ENCODE data around the gene DGUOK.
"Not testable (repeated sequence)": the region's sequence is repeated elsewhere in the genome, so short reads cannot be mapped to it uniquely, and the experiment has no call there.

Gene DGUOK

DNA sequence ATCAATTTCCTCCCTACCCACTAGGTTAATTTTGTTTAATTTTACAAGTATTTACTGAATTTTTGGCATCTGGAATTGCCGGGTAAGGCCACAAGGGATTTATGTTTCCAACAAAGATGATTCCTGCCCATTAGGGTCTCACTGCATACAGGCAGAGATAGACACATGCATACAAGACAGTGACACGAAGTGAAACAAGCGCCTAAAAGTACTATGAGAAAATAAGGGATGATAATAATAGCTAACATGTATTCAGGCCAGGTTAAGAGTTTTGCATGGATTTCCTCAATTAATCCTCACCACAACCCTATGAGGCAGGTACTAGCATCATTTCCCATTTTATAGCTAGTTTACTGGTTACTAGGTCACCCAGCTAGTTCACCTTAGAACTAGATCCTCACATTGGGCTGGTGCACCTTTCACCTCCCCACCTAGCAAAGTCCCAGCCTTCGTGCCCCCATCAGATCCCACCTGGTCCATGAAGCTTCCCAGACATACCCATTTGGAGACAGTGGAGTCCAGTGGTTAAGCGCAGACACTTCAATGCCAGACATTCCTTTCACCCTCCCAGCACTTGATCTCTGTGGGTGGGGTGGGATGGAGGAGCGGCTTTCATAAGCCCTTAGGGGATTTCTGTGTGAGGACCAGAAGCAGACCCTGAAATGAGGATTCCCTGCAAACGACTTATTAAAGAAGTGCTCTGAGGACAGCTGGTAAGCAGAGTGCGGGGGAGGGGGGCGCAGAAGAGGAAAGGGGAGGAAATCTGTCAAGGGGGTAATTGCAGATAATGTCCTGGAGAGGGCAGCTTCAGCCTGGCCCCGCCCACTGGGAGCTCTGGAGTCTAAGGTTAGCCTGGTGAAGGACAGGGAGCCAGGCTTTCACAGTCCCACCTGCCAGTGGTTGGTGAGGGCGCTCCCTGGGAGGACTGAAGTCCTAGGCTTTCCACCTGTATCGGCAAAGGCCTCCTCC is 5.8 kb upstream of the DGUOK start:
- DNase-seq (ENCODE audit: low read depth, low spot score), result peak; percentile 33

DNA sequence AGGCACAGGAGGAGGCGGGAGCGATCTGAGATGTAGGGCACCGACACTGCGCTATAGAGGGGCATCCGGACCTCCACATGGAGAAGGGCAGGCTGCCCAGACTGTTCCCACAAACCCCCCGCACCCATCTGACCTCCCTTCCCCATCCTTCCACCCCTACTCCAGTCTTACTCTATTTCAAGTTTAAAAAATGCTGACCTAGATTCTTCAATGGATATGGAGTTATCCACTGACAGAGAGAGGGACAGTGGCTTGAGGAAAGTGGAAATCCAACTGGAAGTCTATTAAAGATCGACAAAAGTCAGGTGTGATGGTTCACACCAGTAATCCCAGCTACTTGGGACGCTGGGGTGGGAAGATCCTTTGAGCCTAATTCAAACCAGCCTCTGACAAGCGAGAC is 5.1 kb upstream of the DGUOK start:
- DNase-seq (ENCODE audit: low read depth, low spot score), result no peak

DNA sequence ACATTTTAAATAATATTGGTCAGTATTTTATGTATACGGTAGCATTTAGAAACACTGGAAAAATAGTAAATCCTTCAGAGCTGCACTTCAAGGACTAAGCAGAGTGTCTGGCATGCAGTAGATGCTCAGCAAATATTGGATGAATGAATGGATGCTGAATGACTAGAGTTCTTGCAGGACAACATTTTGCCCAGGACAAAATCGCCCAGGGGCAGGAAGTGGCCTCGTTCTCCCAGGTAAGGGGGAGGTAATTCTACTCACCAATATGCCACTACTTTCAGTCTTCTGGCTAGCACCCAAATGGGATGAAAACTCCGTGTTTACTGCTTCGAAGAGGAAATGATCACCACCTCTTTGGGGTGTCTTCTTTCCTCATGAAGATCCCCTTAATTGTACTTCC is 4.0 kb upstream of the DGUOK start:
- DNase-seq (ENCODE audit: low read depth, low spot score), result no peak

DNA sequence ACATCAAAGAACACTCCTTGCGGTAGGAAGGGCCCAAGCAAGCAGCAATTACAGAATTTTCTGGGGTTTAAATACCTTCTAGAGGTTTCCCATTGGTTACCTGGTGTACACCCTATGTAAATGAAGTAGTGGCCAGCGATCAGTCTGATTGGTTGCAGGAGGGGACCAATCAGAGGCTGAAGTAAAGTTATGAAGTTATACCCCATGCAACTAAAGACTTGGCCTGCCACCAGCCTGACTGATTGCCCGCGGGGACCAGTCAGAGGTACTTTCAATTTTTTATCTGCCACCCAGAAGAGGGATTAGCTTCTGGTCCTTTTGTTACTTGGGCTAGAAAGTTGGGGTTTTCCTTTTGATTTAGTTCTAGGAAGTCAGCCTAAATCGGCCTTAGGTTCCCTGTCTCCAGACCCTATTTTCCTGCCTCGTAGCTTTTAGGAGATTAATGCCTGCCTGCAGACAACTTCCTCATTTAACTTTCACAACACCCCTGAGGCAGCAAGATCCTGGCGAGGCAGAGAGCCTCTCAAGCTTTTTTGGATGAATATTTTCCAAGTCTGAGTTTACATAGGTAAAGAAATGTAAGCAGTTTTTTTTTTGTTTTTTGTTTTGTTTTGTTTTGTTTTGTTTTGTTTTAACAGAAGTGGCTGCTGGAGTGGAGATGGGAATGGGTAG is 1.5 kb upstream of the DGUOK start:
- no peak for DNase-seq (ENCODE audit: low read depth, low spot score)

DNA sequence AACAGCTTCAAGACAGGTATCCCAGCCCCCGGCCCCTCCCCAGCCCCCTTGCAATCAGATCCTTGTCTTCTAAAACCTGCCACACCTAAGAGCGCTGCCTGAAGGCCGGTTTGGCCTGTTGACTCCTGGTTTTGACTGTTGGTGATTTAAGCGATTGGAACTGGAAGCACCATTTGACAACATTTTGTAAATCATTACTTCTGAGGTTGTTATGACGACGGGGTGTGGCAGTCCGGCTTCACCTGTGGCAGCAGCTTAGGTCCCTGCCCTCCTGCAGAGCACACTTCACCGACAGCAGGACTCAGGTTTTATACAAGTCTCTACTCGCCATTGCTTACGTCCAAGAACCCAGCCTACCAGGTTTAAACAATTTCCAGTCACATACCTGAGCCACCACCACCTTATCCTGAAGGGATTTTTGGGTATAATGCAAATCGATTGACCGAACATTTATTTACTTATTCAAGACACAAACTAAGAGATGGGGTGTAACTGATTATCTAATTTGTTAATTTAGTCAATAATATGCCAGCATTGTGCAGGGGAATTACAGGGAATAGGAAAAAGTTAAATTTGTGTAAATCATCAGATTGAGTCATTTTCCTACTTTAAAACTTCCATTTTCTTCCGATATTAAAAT is 707 bp upstream of the DGUOK start:
- no peak for DNase-seq (ENCODE audit: low read depth, low spot score)

DNA sequence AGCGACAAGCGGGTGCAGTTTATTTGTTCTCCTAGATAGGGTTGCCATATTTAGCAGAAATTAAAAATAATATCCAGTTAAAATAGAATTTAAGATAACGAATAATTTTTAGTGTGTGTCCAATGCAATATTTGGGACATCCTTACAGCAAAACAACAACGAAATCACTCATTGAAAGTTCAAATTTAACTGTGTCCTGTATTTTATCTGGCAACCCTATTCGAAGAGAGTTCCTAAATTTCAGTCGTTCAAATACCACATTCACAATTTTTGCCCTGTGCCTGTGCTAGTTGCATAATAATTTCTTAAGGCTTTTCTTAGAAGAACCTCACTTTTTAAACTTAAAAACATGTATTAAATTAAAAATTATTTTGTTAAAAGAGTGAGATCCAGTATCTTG is 664 bp downstream of the DGUOK start:
- DNase-seq (ENCODE audit: low read depth, low spot score), result no peak

DNA sequence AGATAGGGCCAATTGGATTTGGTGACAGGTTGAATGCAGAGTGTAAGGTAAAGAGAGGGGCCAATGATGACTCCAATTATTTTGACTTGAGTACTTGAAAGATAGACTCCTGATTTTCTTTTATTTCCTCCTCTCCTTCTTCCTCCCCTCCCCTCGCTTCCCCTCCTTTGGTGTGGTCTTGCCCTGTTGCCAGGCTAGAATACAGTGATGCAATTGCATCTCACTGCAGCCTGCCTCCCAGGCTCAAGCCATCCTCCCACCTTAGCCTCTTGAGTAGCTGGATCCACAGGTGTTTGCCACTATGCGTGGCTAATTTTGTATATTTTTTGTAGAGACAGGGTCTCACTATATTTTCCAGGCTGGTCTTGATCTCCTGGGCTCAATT is 2.3 kb downstream of the DGUOK start:
- DNase-seq (ENCODE audit: low read depth, low spot score), result no peak

DNA sequence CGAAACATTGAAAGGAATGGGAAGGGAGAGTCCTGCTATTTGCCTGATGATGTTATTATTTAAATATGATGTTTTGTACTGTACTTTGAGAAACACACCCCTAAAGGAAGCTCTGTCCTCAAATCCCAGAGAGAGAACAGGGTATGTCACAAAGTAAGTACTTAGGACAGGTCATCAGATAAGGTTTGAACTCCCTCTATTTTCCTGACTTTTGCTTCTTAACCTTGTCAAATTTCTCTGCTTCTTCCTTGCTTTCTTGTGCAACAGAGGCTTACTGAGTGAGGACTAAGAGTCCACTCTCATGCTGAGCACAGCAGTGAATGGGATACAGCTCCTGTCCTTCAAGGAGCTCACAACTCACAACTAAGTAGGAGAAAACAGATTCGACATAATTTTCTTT is 3.7 kb downstream of the DGUOK start:
- no peak for DNase-seq (ENCODE audit: low read depth, low spot score)

DNA sequence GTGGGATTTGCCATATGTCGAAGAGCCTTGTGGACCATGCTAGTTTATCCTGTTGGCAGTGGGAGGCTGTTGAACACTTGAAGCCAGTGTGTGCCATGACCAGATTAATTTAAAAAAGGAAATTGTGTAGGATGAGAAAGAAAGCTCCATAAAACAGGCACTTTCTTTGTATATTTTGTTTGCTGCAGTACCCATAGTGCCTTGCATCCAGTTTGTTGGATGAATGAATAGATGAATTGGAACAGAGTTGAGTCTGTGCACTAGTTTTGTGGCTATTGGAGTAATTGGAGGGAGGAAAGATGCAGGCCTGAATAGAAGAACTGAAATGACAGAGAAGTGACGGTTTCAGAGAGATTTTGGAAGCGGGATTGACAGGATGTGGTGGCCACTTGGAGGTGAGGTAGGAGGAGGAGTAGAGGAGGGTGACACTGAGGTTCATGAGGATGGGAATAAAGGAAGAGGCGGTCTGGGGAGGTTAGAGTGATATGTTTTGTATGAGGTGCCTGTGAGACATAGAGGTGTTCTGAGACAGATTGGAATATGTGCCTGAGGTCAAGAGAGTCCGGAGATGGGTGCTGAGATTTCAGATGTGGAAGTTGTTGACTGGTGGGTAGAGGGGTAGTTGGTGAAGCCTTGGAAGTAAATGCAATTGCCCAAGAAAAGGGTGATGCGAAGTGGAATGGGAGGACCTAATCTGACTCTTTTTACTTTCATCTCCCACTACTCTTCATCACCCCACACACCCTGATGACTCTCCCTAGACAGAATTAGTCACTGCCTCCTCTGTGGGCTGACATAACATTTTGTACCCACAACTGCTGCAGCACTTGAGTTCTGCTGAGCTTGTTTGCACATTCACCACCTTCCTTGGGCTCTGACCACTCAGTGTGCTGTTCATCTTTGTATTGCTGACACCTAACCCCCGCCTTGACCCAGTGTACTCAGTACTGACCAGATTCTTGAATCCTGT is 5.1 kb downstream of the DGUOK start:
- peak; percentile 61 for DNase-seq (ENCODE audit: low read depth, low spot score)

DNA sequence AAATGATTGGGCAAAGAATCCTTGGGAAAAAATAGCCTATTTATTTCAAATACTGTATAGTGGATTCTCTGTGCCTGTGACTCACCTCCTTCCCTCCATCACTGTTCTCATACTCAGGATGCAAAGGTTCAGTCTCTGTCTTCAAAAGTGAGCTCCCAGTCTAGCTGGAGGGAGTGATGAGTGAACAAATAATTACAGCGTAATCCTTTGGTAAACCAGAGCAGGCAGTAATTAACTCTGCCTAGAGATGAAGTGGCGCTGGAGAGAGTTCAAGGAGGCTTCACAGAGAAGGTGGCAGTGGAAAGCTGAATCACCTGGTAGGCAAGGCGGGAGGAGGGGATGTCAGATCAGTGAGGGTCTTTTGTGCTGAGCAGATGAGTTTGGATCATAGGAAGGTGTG is 6.5 kb downstream of the DGUOK start:
- DNase-seq (ENCODE audit: low read depth, low spot score), result peak; percentile 25

DNA sequence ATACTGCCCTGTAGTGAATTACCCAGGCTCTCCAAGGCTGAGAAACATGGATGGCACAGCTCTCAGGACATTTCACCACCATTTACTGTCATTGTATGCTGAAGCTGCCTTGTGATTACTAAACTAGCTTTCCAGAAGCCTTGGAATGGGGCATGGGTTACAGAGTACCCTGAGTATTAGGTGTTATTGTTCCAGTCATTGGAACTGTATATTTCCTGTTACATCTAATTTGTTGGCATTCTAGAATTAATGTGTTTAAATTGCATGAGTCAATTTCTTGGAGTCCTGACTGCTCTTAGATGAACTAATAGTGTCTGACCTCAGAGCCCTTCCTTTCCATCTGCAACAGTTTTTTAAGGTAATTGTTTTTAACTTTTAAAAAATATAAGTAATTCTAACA is 9.0 kb downstream of the DGUOK start:
- DNase-seq (ENCODE audit: low read depth, low spot score), result no peak

DNA sequence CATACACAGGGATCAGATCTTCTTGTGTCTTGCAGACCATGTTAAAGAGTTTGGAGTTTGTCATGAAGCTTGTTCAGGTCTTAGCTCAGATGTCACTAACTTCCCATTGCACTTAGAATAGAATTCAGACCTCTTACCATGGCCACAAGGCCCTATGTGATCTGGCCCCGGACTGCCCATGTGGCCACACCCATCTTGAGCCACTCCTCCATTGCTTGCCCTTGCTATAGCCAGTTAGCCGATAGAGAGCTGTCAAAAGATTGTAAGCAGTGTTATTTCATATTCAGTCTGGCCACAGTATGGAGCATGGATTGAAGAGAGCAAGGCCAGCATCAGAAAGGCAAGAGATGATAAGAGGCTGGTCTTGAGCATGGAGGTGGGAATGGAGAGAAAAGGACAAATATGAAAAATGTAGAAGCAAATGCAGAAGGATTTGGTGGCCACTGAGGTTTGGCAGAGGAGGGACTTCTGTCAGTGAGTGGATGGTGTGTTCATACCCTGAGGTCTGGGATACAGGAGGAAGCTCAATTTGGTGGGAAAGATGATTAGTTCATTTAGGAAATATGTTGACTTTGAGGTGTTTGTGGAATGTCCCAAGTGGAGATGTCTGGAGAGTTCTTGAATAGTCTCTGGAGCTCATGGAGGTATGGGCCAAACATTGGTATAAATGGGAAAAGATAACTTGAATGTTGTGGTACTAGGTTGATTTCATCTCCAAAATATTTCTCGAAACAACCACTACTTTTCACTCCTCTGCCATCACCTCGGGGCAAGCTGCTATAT is 10.6 kb downstream of the DGUOK start:
- peak; percentile 63 for DNase-seq (ENCODE audit: low read depth, low spot score)

DNA sequence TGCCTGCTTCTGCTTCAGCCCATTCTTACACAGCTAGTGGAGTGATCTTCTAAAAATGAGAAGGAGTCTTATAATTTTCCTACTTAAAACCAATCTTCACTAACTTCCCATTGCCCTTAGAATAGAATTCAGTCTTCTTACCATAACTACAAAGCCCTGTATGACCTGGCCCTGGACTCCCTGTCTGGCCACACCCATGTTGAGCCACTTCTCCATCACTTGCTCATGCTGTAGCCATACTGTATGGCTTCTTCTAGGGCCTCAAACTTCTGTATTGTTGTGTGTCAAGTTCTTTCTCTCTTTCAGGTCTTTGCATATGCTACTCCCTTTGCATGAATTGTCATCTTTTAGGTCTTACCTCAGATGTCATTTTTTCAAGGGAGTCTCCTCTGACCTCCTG is 11.2 kb downstream of the DGUOK start:
- no peak for DNase-seq (ENCODE audit: low read depth, low spot score)

DNA sequence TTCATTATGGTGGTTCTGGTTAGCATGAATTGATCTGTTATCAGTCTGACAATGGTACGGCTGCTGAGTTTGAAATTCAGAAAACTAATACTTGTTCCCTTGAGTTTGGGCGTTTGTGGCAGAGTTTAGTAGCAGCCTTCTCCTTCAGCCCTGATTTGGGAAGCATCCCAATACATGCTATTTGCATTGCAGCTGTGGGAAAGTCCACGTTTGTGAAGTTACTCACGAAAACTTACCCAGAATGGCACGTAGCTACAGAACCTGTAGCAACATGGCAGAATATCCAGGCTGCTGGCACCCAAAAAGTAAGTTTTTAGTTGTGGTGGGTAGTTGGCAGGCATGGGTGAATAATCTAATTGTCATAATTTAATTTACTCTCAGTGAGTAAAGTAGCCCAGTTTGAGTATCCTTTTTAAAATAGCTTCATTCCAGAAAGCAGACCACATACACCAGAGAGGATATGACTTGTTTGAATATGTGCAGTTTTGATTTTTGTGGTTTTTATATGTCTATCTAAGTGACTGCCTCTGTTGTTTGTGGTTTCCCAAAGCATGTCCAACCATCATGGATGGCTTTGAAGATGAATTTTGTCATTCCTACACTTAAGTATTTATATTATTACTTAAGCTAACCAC is 12.2 kb downstream of the DGUOK start:
- DNase-seq (ENCODE audit: low read depth, low spot score), result peak; percentile 56

DNA sequence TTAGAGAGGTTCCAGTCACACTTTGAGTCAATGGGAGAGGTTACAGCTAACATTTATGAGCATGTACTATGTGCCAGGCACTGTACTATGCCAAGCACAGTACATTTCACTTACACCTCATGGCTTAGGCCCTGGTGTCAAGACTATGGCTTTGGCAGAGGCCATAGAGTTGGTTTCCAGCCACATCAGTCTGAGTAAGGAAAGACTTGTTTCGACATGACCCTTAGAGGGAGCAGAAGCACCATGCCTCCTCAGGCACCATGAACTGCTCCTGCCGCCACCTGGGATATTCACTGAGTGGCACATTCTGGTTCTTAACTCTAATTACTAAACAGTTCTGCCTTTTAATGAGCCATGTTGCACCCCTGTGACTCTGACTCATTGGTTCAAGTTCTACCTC is 12.7 kb downstream of the DGUOK start:
- DNase-seq (ENCODE audit: low read depth, low spot score), result peak; percentile 62

DNA sequence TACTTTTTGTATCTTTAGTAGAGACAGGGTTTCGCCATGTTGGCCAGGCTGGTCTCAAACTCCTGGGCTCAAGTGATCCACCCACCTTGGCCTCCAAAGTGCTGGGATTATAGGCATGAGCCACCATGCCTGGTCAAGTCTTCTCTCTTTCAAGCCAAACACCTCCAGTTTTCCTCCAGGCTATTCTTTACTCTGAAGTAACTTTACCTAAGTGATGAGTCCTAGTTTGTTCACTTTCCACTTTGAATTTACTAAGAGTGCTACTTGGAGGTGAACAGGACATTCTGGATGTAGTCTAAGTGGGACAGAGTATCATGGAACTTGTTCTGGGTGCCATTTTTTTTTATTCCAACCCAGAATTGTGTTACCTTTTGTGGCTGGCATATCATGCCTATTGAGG is 13.4 kb downstream of the DGUOK start:
- DNase-seq (ENCODE audit: low read depth, low spot score), result not testable (repeated sequence)

DNA sequence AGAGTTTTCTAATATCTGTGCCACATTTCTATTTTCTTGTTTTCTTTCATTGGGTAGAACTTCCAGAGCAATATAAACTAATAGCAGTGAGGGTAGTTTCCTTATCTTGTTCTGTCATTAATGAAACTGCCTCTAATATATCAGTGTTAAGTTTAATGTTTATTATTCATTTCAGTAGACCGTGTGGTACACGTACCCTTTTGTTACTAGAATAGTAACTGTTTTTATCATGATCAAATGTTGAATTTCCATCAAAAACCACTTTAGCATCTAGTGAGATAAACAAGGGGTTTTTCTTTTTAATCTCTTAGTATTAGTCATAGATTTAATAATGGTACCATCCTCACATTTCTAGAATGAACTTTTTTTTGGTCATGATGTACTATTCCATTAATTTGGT is 16.0 kb downstream of the DGUOK start:
- DNase-seq (ENCODE audit: low read depth, low spot score), result no peak

DNA sequence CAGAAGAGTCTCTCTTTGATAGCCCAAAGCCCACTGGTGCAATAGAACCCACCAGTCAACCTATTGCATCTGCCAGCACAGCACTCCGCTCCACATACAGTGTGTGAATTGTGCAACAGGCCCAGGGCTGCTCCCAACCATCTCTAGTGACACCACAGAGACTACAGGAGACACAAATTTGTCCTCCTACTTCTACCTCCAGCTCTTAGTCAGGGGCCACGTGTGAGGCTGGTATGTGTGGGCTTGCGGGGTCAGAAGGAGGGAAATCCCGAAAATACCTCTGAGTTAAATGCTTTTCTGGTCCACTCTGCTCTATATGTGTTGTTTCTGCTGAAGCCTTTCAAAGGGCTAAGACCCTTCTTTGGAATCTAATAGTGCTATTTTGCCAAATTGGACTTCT is 18.0 kb downstream of the DGUOK start:
- DNase-seq (ENCODE audit: low read depth, low spot score), result no peak

DNA sequence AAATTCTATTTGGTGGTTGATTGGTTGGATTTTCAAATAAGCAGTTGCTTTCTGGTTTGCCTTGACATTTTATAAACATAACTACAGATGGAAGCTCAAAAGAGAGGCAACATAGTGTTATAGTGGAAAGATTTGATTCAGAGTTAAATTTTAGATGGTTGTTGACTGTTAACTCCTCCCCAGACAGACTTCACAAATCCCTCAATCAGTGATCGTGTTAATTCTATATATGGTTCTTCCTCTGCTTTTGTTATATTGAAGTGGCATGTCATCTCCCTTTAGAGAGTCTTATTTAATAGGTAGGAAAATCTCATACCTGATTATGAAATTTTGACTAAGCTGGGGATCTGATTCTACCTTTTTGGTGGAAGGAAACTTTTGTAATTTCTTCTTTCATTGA is 19.5 kb downstream of the DGUOK start:
- no peak for DNase-seq (ENCODE audit: low read depth, low spot score)

DNA sequence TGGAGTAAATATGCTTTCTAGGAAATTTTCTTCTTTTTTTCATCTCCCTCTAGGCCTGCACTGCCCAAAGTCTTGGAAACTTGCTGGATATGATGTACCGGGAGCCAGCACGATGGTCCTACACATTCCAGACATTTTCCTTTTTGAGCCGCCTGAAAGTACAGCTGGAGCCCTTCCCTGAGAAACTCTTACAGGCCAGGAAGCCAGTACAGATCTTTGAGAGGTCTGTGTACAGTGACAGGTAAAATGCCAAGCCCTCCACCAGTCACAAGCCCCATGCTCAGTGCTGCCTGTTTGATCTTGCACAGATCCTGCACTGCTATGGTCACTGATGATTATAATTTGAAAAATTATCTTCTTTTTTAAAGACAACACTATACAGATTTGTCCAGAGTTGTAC is 20.0 kb downstream of the DGUOK start:
- DNase-seq (ENCODE audit: low read depth, low spot score), result no peak
